HepG2 (cell line): ENCODE data around the gene DDIT4. TPM values are rescaled to one million over a fixed set of nuclear protein-coding genes. Genes with fewer than 3 reads are reported as not detected.
A peak's percentile ranks its signal among the peaks of the same experiment; 100 is the strongest.

Experiments
- AKAP8 ChIP-seq: sonication (generic); formaldehyde crosslinking; IDR thresholded peaks from 2 replicates; pipeline ENCODE4 v1.5.1; 2020; ENCODE audit warnings: mild to moderate bottlenecking, missing genetic modification reagents
- BORCS8-MEF2B ChIP-seq: sonication (generic); formaldehyde crosslinking; IDR thresholded peaks from 2 replicates; pipeline ENCODE4 v1.8.0; 2022; ENCODE audit warnings: mild to moderate bottlenecking, missing genetic modification reagents
- EP300 ChIP-seq, 3 experiments: sonication (generic) in 1 of 3; formaldehyde crosslinking in 1 of 3; IDR thresholded peaks; 2 replicates each; pipeline versions ENCODE4 v1.5.1 to v1.6.1; 2011 to 2020; ENCODE audit warnings: low read depth in 2 of 3, low read length in 2 of 3, borderline replicate concordance in 1 of 3, improper control_type of control experiment in 1 of 3, mild to moderate bottlenecking in 1 of 3, missing genetic modification reagents in 1 of 3, moderate library complexity in 1 of 3
- FOSL2 ChIP-seq: sonication (generic); formaldehyde crosslinking; IDR thresholded peaks from 2 replicates; pipeline ENCODE4 v1.4.0; 2020; ENCODE audit warnings: missing genetic modification reagents
- HOXA5 ChIP-seq: sonication (generic); formaldehyde crosslinking; IDR thresholded peaks from 2 replicates; pipeline ENCODE4 v1.4.0; 2020; ENCODE audit warnings: missing genetic modification reagents
- HOXA9 ChIP-seq: sonication (generic); formaldehyde crosslinking; IDR thresholded peaks from 2 replicates; pipeline ENCODE4 v1.8.1; 2022; ENCODE audit warnings: missing genetic modification reagents, mild to moderate bottlenecking, moderate library complexity, borderline replicate concordance
- MAFF ChIP-seq: IDR thresholded peaks from 2 replicates; pipeline ENCODE4 v1.6.1; 2011; ENCODE audit warnings: low read depth, low read length, improper control_type of control experiment
- MAFK ChIP-seq, 2 experiments: IDR thresholded peaks in 1 of 2; conservative IDR thresholded peaks in 1 of 2; 2 replicates each; pipeline ENCODE4 v1.6.1; 2011; ENCODE audit warnings: improper control_type of control experiment in 2 of 2, low read length in 2 of 2
- NFE2L1 ChIP-seq: sonication (generic); formaldehyde crosslinking; IDR thresholded peaks from 2 replicates; pipeline ENCODE4 v1.4.0; 2020; ENCODE audit warnings: missing genetic modification reagents, mild to moderate bottlenecking, borderline replicate concordance
- TCF7 ChIP-seq: sonication (generic); IDR thresholded peaks from 2 replicates; pipeline ENCODE4 v1.6.1; 2016; ENCODE audit warnings: antibody characterized with exemption, low read depth
- YEATS4 ChIP-seq: sonication (generic); formaldehyde crosslinking; IDR thresholded peaks from 2 replicates; pipeline ENCODE4 v1.4.0; 2020; ENCODE audit warnings: missing genetic modification reagents, borderline replicate concordance
- ZBTB21 ChIP-seq: sonication (generic); formaldehyde crosslinking; IDR thresholded peaks from 2 replicates; pipeline ENCODE4 v1.4.0; 2020; ENCODE audit warnings: missing genetic modification reagents
- ZBTB7A ChIP-seq: sonication (generic); formaldehyde crosslinking; IDR thresholded peaks from 2 replicates; pipeline ENCODE4 v1.8.0; 2022; ENCODE audit warnings: mild to moderate bottlenecking, missing genetic modification reagents
- ZNF33B ChIP-seq: sonication (generic); formaldehyde crosslinking; IDR thresholded peaks from 2 replicates; pipeline ENCODE4 v1.5.1; 2020; ENCODE audit warnings: mild to moderate bottlenecking, missing genetic modification reagents
- ZNF383 ChIP-seq: sonication (generic); formaldehyde crosslinking; IDR thresholded peaks from 2 replicates; pipeline ENCODE4 v1.4.0; 2020; ENCODE audit warnings: missing genetic modification reagents, mild to moderate bottlenecking, borderline replicate concordance
- ZNF567 ChIP-seq: sonication (generic); formaldehyde crosslinking; IDR thresholded peaks from 2 replicates; pipeline ENCODE4 v1.8.1; 2023; ENCODE audit warnings: mild to moderate bottlenecking, missing genetic modification reagents, borderline replicate concordance
- polyA plus RNA-seq, 8 experiments: library from polyadenylated mRNA; depleted of rRNA in 3 of 8; stranded (reverse) in 7 of 8; unstranded in 1 of 8; fragments of >200 nt; fragmentation: Illumina TruSeq in 4 of 8; extraction: Trizol in 4 of 8; gene quantifications; 2 replicates each; pipeline versions ENCODE4 v1.2.1 to v1.2.3, GENCODE V29; 2011 to 2016; ENCODE audit warnings: low read depth in 4 of 8, missing spikeins in 1 of 8, mixed read lengths in 1 of 8; ENCODE audit not compliant: insufficient read depth in 1 of 8
- total RNA-seq, 5 experiments: library from RNA; depleted of rRNA; stranded (reverse); fragments of >200 nt; fragmentation: Illumina TruSeq; extraction: Trizol; gene quantifications; 2 replicates each; pipeline ENCODE4 v1.2.3, GENCODE V29; 2016; ENCODE audit warnings: low read depth in 1 of 5
- TF ChIP-seq, protein P1 (sequence below): sonication (generic); formaldehyde crosslinking; IDR thresholded peaks from 2 replicates; pipeline ENCODE4 v1.8.0; 2022; ENCODE audit warnings: mild to moderate bottlenecking, missing genetic modification reagents
- TF ChIP-seq, protein P2 (sequence below): sonication (generic); formaldehyde crosslinking; IDR thresholded peaks from 2 replicates; pipeline ENCODE4 v1.8.0; 2022; ENCODE audit warnings: mild to moderate bottlenecking, missing genetic modification reagents, moderate library complexity
- TF ChIP-seq, protein P3 (sequence below): sonication (generic); formaldehyde crosslinking; IDR thresholded peaks from 2 replicates; pipeline ENCODE4 v1.4.0; 2020; ENCODE audit warnings: missing genetic modification reagents, borderline replicate concordance
- TF ChIP-seq, protein P4 (sequence below): sonication (generic); formaldehyde crosslinking; IDR thresholded peaks from 2 replicates; pipeline ENCODE4 v1.9.0; 2021; ENCODE audit warnings: missing genetic modification reagents, borderline replicate concordance

The DDIT4 gene
- total and polyA plus RNA-seq, 2 of the 13 experiments (the other 11 are each of a cell fraction or from before 2014, with no cell fraction given): 35.6 to 40.7 TPM

DNA sequence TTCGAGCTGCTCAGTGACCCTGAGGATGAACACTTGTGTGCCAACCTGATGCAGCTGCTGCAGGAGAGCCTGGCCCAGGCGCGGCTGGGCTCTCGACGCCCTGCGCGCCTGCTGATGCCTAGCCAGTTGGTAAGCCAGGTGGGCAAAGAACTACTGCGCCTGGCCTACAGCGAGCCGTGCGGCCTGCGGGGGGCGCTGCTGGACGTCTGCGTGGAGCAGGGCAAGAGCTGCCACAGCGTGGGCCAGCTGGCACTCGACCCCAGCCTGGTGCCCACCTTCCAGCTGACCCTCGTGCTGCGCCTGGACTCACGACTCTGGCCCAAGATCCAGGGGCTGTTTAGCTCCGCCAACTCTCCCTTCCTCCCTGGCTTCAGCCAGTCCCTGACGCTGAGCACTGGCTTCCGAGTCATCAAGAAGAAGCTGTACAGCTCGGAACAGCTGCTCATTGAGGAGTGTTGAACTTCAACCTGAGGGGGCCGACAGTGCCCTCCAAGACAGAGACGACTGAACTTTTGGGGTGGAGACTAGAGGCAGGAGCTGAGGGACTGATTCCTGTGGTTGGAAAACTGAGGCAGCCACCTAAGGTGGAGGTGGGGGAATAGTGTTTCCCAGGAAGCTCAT is 1.1 kb downstream of the DDIT4 start (continued):
- TF ChIP-seq EP300 (IDR thresholded peaks at IDR 0.05; ENCODE audit: low read depth in 2 of 2, low read length in 2 of 2) (no peak), EP300 (CRISPR knock-in tag; IDR thresholded peaks at IDR 0.05; ENCODE audit: borderline replicate concordance) (no peak), TCF7 (no peak), BORCS8-MEF2B (CRISPR knock-in tag) (no peak), MAFF (no peak), ZNF33B (CRISPR knock-in tag) (peak; percentile 71; the same call in 1 of the 2 replicates), ZBTB21 (CRISPR knock-in tag) (no peak), YEATS4 (no peak), NFE2L1 (CRISPR knock-in tag) (no peak), FOSL2 (CRISPR knock-in tag) (peak; percentile 18; the same call in 1 of the 2 replicates), ZNF567 (no peak), AKAP8 (CRISPR knock-in tag) (peak; percentile 37; the same call in 1 of the 2 replicates), MAFK (conservative IDR thresholded peaks at IDR 0.05 in 1 of 2, IDR thresholded peaks at IDR 0.05 in 1 of 2; ENCODE audit: low read length in 2 of 2) (no peak), ZBTB7A (peak; percentile 79), HOXA9 (CRISPR knock-in tag) (no peak), HOXA5 (peak; percentile 8; the same call in 1 of the 2 replicates), ZNF383 (CRISPR knock-in tag) (no peak)
- TF ChIP-seq, protein P1, sequence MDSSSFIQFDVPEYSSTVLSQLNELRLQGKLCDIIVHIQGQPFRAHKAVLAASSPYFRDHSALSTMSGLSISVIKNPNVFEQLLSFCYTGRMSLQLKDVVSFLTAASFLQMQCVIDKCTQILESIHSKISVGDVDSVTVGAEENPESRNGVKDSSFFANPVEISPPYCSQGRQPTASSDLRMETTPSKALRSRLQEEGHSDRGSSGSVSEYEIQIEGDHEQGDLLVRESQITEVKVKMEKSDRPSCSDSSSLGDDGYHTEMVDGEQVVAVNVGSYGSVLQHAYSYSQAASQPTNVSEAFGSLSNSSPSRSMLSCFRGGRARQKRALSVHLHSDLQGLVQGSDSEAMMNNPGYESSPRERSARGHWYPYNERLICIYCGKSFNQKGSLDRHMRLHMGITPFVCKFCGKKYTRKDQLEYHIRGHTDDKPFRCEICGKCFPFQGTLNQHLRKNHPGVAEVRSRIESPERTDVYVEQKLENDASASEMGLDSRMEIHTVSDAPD (CRISPR knock-in tag): no peak
- TF ChIP-seq, protein P2, sequence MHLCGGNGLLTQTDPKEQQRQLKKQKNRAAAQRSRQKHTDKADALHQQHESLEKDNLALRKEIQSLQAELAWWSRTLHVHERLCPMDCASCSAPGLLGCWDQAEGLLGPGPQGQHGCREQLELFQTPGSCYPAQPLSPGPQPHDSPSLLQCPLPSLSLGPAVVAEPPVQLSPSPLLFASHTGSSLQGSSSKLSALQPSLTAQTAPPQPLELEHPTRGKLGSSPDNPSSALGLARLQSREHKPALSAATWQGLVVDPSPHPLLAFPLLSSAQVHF (CRISPR knock-in tag): no peak
- TF ChIP-seq, protein P3, sequence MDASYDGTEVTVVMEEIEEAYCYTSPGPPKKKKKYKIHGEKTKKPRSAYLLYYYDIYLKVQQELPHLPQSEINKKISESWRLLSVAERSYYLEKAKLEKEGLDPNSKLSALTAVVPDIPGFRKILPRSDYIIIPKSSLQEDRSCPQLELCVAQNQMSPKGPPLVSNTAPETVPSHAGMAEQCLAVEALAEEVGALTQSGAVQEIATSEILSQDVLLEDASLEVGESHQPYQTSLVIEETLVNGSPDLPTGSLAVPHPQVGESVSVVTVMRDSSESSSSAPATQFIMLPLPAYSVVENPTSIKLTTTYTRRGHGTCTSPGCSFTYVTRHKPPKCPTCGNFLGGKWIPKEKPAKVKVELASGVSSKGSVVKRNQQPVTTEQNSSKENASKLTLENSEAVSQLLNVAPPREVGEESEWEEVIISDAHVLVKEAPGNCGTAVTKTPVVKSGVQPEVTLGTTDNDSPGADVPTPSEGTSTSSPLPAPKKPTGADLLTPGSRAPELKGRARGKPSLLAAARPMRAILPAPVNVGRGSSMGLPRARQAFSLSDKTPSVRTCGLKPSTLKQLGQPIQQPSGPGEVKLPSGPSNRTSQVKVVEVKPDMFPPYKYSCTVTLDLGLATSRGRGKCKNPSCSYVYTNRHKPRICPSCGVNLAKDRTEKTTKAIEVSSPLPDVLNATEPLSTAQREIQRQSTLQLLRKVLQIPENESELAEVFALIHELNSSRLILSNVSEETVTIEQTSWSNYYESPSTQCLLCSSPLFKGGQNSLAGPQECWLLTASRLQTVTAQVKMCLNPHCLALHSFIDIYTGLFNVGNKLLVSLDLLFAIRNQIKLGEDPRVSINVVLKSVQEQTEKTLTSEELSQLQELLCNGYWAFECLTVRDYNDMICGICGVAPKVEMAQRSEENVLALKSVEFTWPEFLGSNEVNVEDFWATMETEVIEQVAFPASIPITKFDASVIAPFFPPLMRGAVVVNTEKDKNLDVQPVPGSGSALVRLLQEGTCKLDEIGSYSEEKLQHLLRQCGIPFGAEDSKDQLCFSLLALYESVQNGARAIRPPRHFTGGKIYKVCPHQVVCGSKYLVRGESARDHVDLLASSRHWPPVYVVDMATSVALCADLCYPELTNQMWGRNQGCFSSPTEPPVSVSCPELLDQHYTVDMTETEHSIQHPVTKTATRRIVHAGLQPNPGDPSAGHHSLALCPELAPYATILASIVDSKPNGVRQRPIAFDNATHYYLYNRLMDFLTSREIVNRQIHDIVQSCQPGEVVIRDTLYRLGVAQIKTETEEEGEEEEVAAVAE (CRISPR knock-in tag): 0 out of 2 replicates have a peak, but pooled peaks have one; percentile 20
- TF ChIP-seq, protein P4, sequence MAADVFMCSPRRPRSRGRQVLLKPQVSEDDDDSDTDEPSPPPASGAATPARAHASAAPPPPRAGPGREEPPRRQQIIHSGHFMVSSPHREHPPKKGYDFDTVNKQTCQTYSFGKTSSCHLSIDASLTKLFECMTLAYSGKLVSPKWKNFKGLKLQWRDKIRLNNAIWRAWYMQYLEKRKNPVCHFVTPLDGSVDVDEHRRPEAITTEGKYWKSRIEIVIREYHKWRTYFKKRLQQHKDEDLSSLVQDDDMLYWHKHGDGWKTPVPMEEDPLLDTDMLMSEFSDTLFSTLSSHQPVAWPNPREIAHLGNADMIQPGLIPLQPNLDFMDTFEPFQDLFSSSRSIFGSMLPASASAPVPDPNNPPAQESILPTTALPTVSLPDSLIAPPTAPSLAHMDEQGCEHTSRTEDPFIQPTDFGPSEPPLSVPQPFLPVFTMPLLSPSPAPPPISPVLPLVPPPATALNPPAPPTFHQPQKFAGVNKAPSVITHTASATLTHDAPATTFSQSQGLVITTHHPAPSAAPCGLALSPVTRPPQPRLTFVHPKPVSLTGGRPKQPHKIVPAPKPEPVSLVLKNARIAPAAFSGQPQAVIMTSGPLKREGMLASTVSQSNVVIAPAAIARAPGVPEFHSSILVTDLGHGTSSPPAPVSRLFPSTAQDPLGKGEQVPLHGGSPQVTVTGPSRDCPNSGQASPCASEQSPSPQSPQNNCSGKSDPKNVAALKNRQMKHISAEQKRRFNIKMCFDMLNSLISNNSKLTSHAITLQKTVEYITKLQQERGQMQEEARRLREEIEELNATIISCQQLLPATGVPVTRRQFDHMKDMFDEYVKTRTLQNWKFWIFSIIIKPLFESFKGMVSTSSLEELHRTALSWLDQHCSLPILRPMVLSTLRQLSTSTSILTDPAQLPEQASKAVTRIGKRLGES (CRISPR knock-in tag): 0 out of 2 replicates have a peak, but pooled peaks have one; percentile 26
